Measurements from ENCODE around the gene SFMBT1.
"Not testable (repeated sequence)": the region's sequence is repeated elsewhere in the genome, so short reads cannot be mapped to it uniquely, and the experiment has no call there.

SFMBT1 gene

GRCh38 chr3:53035825-53036619 is 9.9 kb downstream of the SFMBT1 start:
- DNase-seq (ENCODE audit: low read depth), result no peak

GRCh38 chr3:53035018-53035417 is 10.9 kb downstream of the SFMBT1 start:
- not testable (repeated sequence) for DNase-seq (ENCODE audit: low read depth)

DNA sequence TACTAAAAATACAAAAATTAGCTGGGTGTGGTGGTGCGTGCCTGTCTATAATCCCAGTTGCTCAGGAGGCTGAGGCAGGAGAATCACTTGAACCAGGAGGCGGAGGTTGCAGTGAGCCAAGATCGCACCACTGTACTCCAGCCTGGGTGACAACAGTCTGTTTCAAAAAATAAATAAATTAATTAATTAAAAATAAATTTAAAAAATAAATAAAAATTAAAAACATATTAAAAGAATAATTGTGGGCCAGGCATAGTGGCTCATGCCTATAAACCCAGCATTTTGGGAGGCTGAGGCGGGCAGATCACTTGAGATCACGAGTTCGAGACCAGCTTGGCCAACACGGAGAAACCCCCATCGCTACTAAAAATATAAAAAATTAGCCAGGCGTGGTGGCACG is 11.5 kb downstream of the SFMBT1 start:
- not testable (repeated sequence) for DNase-seq (ENCODE audit: low read depth)

- DNase-seq (ENCODE audit: low read depth), result no peak
Observed at GRCh38 chr3:53032609-53033008, 13.3 kb downstream of the SFMBT1 start.

DNA sequence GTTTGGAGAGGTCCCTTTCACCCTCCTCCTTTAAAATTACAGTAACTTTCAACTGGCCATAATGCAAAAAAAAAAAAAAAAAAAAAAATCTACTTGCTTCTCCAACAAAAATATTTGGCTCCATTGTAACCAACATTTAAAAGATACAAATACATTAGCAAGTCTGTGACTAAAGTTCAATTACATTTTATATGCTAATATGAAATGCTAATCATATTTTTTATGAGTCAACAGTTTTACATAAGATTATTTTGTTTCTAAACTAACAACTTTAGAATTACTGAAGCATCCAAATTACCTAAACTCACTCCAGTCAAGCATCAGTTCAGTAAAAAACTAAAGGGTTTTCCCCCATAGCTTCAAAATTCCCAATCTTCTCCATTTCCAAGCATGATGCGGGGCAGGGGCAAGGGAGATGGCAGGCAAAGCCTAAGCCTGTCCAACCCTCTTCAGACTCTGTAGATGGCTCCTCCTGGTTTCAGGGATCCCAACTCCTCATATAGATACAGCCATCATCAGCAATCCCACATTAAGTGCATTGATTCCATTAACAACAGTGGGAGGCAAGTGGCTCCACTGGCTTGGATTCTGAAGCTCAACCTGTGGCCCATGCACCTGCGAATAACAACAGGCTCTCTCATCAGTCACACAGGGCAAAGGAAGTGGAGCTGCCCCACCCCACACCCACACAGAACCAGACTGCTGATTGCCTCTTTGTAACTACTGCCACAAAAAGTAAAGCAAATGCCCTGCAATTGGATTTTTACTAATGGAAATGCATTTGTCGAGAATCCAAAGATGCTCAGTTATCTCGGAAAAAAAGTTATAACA is 15.0 kb downstream of the SFMBT1 start:
- DNase-seq (ENCODE audit: low read depth), result peak; percentile 27

GRCh38 chr3:53028641-53029040 is 17.2 kb downstream of the SFMBT1 start:
- DNase-seq (ENCODE audit: low read depth), result no peak

GRCh38 chr3:53027254-53027844 is 18.5 kb downstream of the SFMBT1 start:
- no peak for DNase-seq (ENCODE audit: low read depth)

GRCh38 chr3:53026382-53027162 is 19.3 kb downstream of the SFMBT1 start:
- no peak for DNase-seq (ENCODE audit: low read depth)

DNA sequence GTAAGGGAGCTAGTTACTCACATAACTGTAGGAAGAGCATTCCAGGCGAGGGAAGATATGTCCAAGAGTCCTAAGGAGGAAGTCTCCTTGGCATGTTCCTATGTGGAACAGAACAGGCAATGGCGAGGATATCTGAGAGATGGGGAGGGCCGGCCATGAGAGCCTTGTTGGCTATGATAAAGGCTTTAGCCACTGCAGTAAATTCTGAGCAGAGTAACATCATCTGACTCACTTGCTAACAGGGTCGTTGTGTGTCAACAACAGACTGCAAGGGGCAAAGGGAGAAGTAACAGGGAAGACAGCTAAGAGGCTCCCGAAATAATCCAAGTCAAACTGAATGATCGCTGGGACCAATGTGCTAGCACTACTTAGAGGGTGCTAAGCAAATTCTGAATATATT is 21.6 kb downstream of the SFMBT1 start:
- no peak for DNase-seq (ENCODE audit: low read depth)

DNA sequence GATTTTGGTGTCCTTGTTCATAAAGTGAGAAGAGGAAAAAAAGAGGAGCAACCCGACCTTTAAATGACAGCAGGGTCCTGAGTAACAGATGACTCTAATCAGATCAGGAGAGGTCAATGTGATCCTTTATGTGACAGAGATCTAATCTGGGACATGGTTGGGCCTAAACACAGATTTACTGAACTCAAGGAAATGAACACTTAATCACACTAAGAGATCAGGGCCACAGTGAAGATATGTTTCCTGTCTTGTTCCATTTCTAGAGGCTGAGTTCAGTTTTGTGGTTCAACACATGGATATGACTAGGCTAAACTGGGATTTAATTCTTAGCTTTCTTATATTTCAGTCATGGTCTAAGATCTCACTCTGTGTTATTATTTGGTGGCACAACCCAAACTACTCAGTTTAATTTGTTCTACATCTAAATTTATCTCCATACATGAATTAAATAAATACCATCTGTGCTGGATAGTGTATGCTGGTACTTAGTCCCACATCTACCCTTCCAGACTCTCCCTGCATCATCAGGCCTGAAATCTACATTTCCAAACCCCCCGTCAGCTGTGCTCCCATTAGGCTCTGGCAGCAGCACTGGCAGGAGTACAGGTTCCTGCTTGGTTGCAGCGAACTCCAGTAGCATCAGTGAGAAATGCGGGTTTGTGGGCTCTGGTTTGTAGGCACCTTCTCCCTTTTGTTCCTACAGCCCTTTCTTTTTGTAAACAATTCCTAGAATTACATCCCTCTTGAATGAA is 22.6 kb downstream of the SFMBT1 start:
- no peak for DNase-seq (ENCODE audit: low read depth)

DNA sequence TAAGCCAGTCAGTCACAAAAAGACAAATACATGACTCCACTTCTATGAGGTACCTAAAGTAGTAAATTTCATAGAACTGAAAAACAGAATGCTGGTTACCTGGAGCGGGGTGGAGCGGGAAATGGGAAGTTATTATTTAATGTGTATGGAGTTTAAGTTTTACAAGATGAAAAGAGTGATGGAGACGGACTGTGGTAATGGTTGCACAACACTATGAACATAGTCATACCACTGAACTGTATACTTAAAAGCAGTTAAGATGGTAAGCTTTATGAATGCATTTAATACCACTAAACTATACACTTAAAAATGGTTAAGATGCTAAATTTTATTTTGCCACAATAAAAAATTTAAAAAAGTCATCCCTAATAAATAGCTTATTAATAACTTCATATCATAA is 23.2 kb downstream of the SFMBT1 start:
- no peak for DNase-seq (ENCODE audit: low read depth)

DNA sequence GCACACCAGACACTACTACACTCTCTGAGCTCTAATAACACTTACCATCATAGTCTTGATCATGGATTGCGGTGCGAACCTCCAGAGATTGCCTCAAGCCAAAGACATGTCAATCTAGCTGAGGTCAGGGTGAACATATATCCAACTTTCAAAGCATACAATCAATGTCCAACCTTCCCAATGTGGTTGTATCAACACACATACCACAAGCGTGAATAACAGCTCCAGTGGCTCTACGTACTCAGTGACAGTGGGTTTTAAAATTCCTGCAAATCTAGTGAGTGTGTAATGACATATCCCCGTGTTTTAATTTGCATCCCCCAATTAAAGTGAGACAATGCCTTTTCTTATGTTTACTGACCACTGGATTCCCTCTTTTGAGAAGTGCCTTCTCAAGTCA is 29.6 kb downstream of the SFMBT1 start:
- DNase-seq (ENCODE audit: low read depth), result no peak

- DNase-seq (ENCODE audit: low read depth), result no peak
Observed at GRCh38 chr3:53011324-53011723, 34.5 kb downstream of the SFMBT1 start.

DNA sequence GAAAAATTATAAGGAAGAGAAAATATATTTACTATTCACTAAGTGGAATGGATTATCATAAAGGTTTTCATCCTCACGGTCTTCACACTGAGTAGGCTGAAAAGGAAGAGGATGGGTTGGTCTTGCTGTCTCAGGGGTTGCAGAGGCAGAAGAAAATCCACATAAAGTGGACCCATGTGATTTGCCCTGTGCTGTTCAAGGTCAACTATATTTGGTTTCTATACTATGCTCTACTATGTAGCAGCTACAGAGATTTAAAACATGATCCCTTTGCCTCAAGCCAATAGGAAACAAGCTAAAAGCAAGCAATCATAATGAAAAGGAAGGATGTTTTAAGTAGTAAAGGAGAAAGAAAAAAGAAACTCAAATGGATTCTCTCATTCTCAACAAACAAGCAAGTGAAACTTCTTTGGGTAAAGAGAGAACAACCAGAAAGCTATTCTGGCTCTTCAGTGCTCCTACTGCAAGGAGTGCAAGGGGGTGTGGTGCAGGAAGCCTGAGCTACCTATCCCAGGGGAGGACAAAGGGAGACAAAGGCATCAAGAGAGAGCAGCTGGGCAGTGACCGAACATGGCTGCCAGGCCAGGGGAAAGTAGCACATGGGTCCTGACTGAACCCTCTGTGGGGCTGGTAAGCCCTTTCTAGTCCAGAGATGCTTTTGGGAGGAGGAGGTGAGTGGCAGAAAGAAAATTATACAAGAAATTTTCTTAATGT is 35.9 kb downstream of the SFMBT1 start:
- DNase-seq (ENCODE audit: low read depth), result no peak

- DNase-seq (ENCODE audit: low read depth), result no peak
Observed at GRCh38 chr3:53008932-53009331, 36.9 kb downstream of the SFMBT1 start.

DNA sequence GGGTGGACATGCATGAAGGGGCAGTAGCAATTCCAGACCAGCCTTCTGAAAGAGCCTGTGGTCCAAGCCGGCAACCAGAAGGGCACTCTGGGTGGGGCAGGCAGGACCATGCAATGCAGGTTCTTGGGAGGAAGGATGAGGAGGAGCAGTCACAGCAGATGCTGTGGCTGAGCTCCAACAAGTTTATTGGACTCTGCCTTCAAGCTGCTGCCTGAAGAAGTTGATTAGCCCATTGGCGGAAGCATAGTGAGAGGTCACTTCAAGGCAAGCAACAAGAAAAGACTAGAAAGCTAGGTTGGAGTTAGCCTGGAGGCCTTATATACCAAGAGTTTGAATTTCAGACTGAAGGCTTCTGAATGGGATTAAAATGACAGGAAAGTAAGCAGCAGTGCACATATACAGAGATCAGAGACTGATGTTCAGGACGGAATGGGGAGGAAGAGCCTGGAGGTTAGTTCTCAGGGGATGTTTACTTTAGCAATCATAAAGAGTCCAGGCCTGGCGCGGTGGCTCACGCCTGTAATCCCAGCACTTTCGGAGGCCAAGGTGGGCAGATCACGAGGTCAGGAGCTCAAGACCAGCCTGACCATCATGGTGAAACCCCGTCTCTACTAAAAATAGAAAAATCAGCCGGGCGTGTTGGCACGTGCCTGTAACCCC is 39.9 kb downstream of the SFMBT1 start:
- no peak for DNase-seq (ENCODE audit: low read depth)

DNA sequence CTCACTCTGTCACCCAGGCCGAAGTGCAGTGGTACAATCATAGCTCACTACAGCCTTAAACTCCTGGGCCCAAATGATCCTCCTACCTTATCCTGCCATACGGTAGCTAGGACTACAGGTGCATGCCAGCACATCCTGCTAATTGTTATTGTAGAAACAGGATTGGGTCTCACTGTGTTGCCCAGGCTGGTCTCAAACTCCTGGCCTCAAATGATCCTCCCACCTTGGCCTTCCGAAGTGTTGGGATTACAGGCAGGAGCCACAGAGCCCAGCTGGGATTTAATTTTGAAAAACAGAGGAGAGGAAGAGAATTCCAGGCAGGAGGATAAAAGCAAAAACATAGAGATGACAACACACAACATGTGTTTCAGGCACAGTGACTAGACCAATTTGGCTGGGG is 40.5 kb downstream of the SFMBT1 start:
- DNase-seq (ENCODE audit: low read depth), result no peak

DNA sequence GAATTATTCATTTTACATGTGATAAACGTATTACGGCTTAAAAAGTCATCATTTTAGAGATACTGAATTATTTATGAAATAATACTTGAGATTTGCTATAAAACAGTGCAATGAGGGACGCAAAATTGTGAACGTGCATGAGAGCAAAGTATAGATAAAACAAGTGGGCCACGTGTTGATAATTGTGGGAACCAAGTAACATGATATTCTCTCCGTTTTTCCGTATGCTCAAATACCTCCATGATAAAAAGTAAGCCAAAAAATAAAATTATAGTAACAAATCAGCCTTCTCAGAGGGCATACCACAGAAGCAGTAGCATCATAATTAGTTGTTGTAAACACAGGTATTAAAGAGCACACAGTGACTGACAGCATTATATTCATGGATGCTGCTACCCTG is 42.6 kb downstream of the SFMBT1 start:
- no peak for DNase-seq (ENCODE audit: low read depth)

DNA sequence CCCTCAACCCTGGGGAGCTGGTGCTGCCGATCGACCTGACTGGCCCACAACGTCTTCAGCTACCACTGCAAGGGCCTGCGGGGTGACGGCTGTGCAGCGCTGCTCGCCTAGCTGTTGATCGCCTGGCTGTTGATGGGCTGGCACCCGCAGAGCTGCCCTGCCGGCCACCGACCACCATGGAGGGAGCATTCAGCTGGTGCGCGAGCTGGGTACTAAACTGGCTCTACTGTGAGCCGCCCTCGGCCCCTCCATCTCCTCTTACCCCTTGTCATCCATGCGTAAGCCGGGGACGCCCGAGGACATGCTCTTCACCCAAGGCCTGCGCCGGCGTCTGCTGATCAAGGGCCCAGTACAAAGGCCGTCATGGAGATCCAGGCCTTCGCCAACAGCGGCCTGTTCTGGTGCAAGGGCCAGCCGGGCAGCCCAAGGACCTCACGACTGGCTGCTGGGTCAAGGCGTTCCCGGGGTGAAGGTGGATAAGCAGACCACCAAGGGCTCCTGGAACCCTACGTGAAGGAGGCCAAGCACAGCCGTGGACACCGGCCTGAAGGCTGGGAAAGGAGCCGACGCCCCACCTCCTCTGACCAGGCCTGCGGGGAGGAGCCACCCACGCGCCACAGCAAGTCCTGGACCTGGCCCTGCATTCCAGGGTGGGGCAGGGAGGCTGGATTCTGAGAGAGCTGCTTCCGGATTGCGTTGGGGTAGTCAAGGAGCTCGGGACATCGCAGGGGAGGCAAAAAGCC is 46.9 kb downstream of the SFMBT1 start:
- no peak for DNase-seq (ENCODE audit: low read depth)

DNA sequence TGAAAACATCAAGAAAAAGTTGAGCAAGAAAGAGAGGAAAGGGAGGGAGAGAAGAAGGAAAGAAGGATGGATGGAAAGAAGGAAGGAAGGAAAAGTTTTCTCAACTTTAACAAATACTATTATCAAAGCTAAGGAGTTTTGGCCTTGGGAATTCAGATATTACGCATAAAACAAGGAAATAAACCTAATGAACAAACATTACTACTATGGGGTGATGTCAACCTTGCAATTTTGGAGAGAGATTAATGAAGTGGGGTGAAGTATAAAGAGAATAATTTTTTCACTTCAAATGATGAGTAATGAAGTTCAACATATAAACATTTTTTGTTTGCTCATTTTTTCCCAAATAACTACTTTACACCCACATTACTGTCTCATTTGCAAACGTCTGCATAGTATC is 55.2 kb downstream of the SFMBT1 start:
- DNase-seq (ENCODE audit: low read depth), result no peak

Measured in activated gamma-delta T cell treated with anti-CD3 and anti-CD28 coated beads, Interleukin-2, amount 50 U/mL, for 16 hours (primary cell).